GM23338 (cell line): ENCODE data around the gene DYNC1LI2. TPM values are rescaled to one million over a fixed set of nuclear protein-coding genes. Genes with fewer than 3 reads are reported as not detected.

Experiments used
- ATAC-seq: fragments of 200-7000 bp; cut with Tn5 transposase; 3 replicates; pipeline ENCODE4 v1.9.1; 2020
- DNase-seq: peaks from one replicate; pipeline ENCODE4 v3.0.0-alpha.2; 2015; ENCODE audit warnings: low spot score
- H2AFZ ChIP-seq: fragments of 200-600 bp; sonication (generic); 2 replicates; pipeline ENCODE4 v1.8.0; 2016; ENCODE audit warnings: antibody characterized with exemption, mild to moderate bottlenecking, moderate library complexity
- H3F3A ChIP-seq: fragments of 200-600 bp; sonication (generic); replicated peaks from 2 replicates; pipeline ENCODE4 v1.8.0; 2017; ENCODE audit warnings: antibody characterized with exemption, mixed run types, low read depth
- H3K27ac ChIP-seq: fragments of 200-600 bp; sonication (generic); 2 replicates; pipeline ENCODE4 v1.6.1; 2016; ENCODE audit warnings: low read depth
- H3K27me3 ChIP-seq: fragments of 200-600 bp; sonication (generic); 2 replicates; pipeline ENCODE4 v1.8.0; 2016; ENCODE audit warnings: mild to moderate bottlenecking, mixed run types, moderate library complexity; ENCODE audit not compliant: insufficient read depth
- H3K36me3 ChIP-seq: fragments of 200-600 bp; sonication (generic); 2 replicates; pipeline ENCODE4 v1.8.0; 2016; ENCODE audit warnings: mild to moderate bottlenecking; ENCODE audit not compliant: insufficient read depth
- H3K4me1 ChIP-seq: fragments of 200-600 bp; sonication (generic); 2 replicates; pipeline ENCODE4 v1.8.0; 2016; ENCODE audit warnings: mild to moderate bottlenecking, moderate library complexity; ENCODE audit not compliant: insufficient read depth
- H3K4me2 ChIP-seq: fragments of 200-600 bp; sonication (generic); 2 replicates; pipeline ENCODE4 v1.7.1; 2017; ENCODE audit warnings: mixed run types
- H3K4me3 ChIP-seq: fragments of 200-600 bp; sonication (generic); 2 replicates; pipeline ENCODE4 v1.6.1; 2016; ENCODE audit warnings: mixed run types
- H3K79me2 ChIP-seq: fragments of 200-600 bp; sonication (generic); replicated peaks from 2 replicates; pipeline ENCODE4 v1.8.0; 2017; ENCODE audit warnings: mild to moderate bottlenecking; ENCODE audit not compliant: insufficient read depth
- H3K9me2 ChIP-seq: fragments of 200-600 bp; sonication (generic); 2 replicates; pipeline ENCODE4 v1.8.0; 2017; ENCODE audit not compliant: insufficient read depth
- H4K20me1 ChIP-seq: fragments of 200-600 bp; sonication (generic); replicated peaks from 2 replicates; pipeline ENCODE4 v1.8.0; 2017; ENCODE audit warnings: mild to moderate bottlenecking; ENCODE audit not compliant: insufficient read depth
- H3K27ac Mint-ChIP-seq: 2 replicates; pipeline ENCODE4 v1.8.0; 2020; ENCODE audit warnings: inconsistent platforms, mild to moderate bottlenecking, moderate library complexity, mixed read lengths
- H3K27me3 Mint-ChIP-seq: 3 replicates; pipeline ENCODE4 v1.8.0; 2022; ENCODE audit warnings: low read depth, mild to moderate bottlenecking, moderate library complexity, mixed read lengths, inconsistent platforms; ENCODE audit not compliant: insufficient read depth, poor library complexity
- H3K36me3 Mint-ChIP-seq: 3 replicates; pipeline ENCODE4 v1.8.0; 2021; ENCODE audit warnings: low read depth, mild to moderate bottlenecking, inconsistent platforms, moderate library complexity, mixed read lengths
- H3K4me1 Mint-ChIP-seq: 3 replicates; pipeline ENCODE4 v1.8.0; 2020; ENCODE audit warnings: mild to moderate bottlenecking, inconsistent platforms, mixed read lengths
- H3K4me3 Mint-ChIP-seq: 3 replicates; pipeline ENCODE4 v1.8.0; 2021; ENCODE audit warnings: moderate library complexity, mild to moderate bottlenecking, inconsistent platforms, mixed read lengths
- H3K9me3 Mint-ChIP-seq: 3 replicates; pipeline ENCODE4 v1.8.0; 2020; ENCODE audit warnings: moderate library complexity, mild to moderate bottlenecking, inconsistent platforms, mixed read lengths
- CREB1 ChIP-seq: fragments of 250-450 bp; sonication (Bioruptor Pico); IDR thresholded peaks from 2 replicates; pipeline ENCODE4 v1.5.0; 2020; ENCODE audit warnings: low read depth, mild to moderate bottlenecking, moderate library complexity
- ETS1 ChIP-seq: IDR thresholded peaks from 2 replicates; pipeline ENCODE4 v1.6.1; 2016; ENCODE audit warnings: antibody characterized with exemption
- EZH2 ChIP-seq: fragments of 200-600 bp; sonication (generic); IDR thresholded peaks from one replicate; pipeline ENCODE4 v1.8.0; 2017; ENCODE audit warnings: antibody characterized with exemption, mild to moderate bottlenecking, low read depth; ENCODE audit not compliant: unreplicated experiment
- EZH2phosphoT487 ChIP-seq: fragments of 200-600 bp; sonication (generic); IDR thresholded peaks from one replicate; pipeline ENCODE4 v1.8.1; 2018; ENCODE audit warnings: antibody characterized with exemption; ENCODE audit not compliant: unreplicated experiment
- JUNB ChIP-seq: IDR thresholded peaks from one replicate; pipeline ENCODE4 v1.6.1; 2016; ENCODE audit warnings: antibody characterized with exemption; ENCODE audit not compliant: unreplicated experiment
- NANOG ChIP-seq: IDR thresholded peaks from 2 replicates; pipeline ENCODE4 v1.6.1; 2016; ENCODE audit warnings: antibody characterized with exemption, borderline replicate concordance
- POLR2AphosphoS5 ChIP-seq: IDR thresholded peaks from 2 replicates; pipeline ENCODE4 v1.6.1; 2016; ENCODE audit warnings: antibody characterized with exemption, low read depth
- STAT1 ChIP-seq: IDR thresholded peaks from one replicate; pipeline ENCODE4 v1.6.1; 2016; ENCODE audit warnings: antibody characterized with exemption; ENCODE audit not compliant: unreplicated experiment
- ZNF114 ChIP-seq: fragments of 250-450 bp; sonication (Bioruptor Pico); IDR thresholded peaks from 2 replicates; pipeline ENCODE4 v1.5.0; 2020; ENCODE audit warnings: mild to moderate bottlenecking, moderate library complexity
- ZNF331 ChIP-seq: fragments of 250-450 bp; sonication (Bioruptor Pico); IDR thresholded peaks from 2 replicates; pipeline ENCODE4 v1.5.0; 2020; ENCODE audit warnings: low read depth, mild to moderate bottlenecking, moderate library complexity
- ZNF462 ChIP-seq: fragments of 250-450 bp; sonication (Bioruptor Pico); IDR thresholded peaks from 2 replicates; pipeline ENCODE4 v1.5.0; 2020; ENCODE audit warnings: mild to moderate bottlenecking, moderate library complexity
- polyA plus RNA-seq: library from polyadenylated mRNA; unstranded; fragments of >200 nt; fragmentation: Nextera tagmentation; extraction: Ambion mirVana; gene quantifications from 2 replicates; pipeline ENCODE4 v1.2.1, GENCODE V29; 2016
- total RNA-seq: library from RNA; depleted of rRNA; stranded (reverse); fragments of >200 nt; shearing (Covaris generic); gene quantifications from 2 replicates; pipeline ENCODE4 v1.2.3, GENCODE V29; 2014
- TF ChIP-seq, protein P1 (sequence below): IDR thresholded peaks from one replicate; pipeline ENCODE4 v1.6.1; 2018; ENCODE audit warnings: antibody characterized with exemption; ENCODE audit not compliant: unreplicated experiment
- TF ChIP-seq, protein P2 (sequence below), 2 experiments: fragments of 200-600 bp in 1 of 2; sonication (generic) in 1 of 2; conservative IDR thresholded peaks; 2 replicates each; pipeline versions ENCODE4 v1.5.1 to v1.6.1; 2016 to 2017; ENCODE audit warnings: antibody characterized with exemption in 2 of 2, low read depth in 2 of 2, mild to moderate bottlenecking in 2 of 2, moderate library complexity in 1 of 2

The DYNC1LI2 gene
- total and polyA plus RNA-seq, 2 experiments from 2014 or later, result 73.9 to 85.9 TPM

DNA sequence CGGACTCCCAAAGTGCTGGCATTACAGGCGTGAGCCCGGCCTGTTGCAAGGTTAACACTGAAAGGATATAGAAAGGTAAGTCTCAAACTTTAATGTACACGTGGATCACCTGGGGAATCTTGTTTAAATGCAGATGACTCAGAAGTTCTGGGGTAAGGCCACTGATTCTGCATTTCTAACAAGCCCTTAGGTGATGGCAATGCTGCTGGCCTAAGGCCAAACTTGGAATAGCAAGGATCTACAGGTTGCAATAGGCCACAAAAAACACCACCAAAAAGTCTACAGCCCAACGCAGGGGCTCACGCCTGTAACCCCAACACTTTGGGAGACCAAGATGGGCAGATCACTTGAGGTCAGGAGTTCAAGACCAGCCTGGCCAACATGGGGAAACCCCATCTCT lies 59.1 kb downstream of the DYNC1LI2 start:
- no peak for TF ChIP-seq ETS1
- no peak for TF ChIP-seq ZNF114 (CRISPR knock-in tag)
- no peak for TF ChIP-seq ZNF331
- TF ChIP-seq, protein P1, sequence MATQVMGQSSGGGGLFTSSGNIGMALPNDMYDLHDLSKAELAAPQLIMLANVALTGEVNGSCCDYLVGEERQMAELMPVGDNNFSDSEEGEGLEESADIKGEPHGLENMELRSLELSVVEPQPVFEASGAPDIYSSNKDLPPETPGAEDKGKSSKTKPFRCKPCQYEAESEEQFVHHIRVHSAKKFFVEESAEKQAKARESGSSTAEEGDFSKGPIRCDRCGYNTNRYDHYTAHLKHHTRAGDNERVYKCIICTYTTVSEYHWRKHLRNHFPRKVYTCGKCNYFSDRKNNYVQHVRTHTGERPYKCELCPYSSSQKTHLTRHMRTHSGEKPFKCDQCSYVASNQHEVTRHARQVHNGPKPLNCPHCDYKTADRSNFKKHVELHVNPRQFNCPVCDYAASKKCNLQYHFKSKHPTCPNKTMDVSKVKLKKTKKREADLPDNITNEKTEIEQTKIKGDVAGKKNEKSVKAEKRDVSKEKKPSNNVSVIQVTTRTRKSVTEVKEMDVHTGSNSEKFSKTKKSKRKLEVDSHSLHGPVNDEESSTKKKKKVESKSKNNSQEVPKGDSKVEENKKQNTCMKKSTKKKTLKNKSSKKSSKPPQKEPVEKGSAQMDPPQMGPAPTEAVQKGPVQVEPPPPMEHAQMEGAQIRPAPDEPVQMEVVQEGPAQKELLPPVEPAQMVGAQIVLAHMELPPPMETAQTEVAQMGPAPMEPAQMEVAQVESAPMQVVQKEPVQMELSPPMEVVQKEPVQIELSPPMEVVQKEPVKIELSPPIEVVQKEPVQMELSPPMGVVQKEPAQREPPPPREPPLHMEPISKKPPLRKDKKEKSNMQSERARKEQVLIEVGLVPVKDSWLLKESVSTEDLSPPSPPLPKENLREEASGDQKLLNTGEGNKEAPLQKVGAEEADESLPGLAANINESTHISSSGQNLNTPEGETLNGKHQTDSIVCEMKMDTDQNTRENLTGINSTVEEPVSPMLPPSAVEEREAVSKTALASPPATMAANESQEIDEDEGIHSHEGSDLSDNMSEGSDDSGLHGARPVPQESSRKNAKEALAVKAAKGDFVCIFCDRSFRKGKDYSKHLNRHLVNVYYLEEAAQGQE, result no peak
- no peak for TF ChIP-seq POLR2AphosphoS5
- TF ChIP-seq, protein P2, sequence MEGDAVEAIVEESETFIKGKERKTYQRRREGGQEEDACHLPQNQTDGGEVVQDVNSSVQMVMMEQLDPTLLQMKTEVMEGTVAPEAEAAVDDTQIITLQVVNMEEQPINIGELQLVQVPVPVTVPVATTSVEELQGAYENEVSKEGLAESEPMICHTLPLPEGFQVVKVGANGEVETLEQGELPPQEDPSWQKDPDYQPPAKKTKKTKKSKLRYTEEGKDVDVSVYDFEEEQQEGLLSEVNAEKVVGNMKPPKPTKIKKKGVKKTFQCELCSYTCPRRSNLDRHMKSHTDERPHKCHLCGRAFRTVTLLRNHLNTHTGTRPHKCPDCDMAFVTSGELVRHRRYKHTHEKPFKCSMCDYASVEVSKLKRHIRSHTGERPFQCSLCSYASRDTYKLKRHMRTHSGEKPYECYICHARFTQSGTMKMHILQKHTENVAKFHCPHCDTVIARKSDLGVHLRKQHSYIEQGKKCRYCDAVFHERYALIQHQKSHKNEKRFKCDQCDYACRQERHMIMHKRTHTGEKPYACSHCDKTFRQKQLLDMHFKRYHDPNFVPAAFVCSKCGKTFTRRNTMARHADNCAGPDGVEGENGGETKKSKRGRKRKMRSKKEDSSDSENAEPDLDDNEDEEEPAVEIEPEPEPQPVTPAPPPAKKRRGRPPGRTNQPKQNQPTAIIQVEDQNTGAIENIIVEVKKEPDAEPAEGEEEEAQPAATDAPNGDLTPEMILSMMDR (conservative IDR thresholded peaks at IDR 0.05; ENCODE audit: low read depth in 2 of 2), result no peak
- no peak for TF ChIP-seq ZNF462
- TF ChIP-seq CREB1 (CRISPR knock-in tag), result no peak
- TF ChIP-seq STAT1, result no peak
- TF ChIP-seq EZH2phosphoT487, result no peak
- TF ChIP-seq EZH2, result no peak
- TF ChIP-seq NANOG, result no peak
- no peak for TF ChIP-seq JUNB
- Histone ChIP-seq H3K36me3 (no peaks in the 10 kb centered on the region), H3K27ac (peak overlapping the region; percentile 58; the same call in 1 of the 2 replicates), H3K9me2 (no peaks in the 10 kb centered on the region), H4K20me1 (peaks cover 23% of the 10 kb centered on the region; the same call in 1 of the 2 replicates), H3K27me3 (peaks cover 5% of the 10 kb centered on the region; the same call in 1 of the 2 replicates), H3K4me2 (no peak overlapping the region), H3K4me3 (no peak overlapping the region), H2AFZ (no peak overlapping the region), H3K79me2 (peaks cover 79% of the 10 kb centered on the region), H3K4me1 (peaks cover 29% of the 10 kb centered on the region), H3F3A (peaks cover 13% of the 10 kb centered on the region; the same call in 1 of the 2 replicates)
- Mint-ChIP-seq H3K27me3 (peaks cover 13% of the 10 kb centered on the region), H3K4me1 (peaks cover 42% of the 10 kb centered on the region), H3K36me3 (peaks cover 6% of the 10 kb centered on the region; the same call in 1 of the 3 replicates), H3K4me3 (no peak overlapping the region), H3K9me3 (no peaks in the 10 kb centered on the region), H3K27ac (no peak overlapping the region)
- no peak for ATAC-seq
- DNase-seq, result no peak
